HFF-Myc (cell line): ENCODE data around the gene SCRN2.

Source experiments
- DNase-seq: peaks from one replicate; pipeline ENCODE4 v3.0.0-alpha.2; 2011; ENCODE audit warnings: low read depth; ENCODE audit errors: extremely low read depth
- H3K4me3 ChIP-seq: replicated peaks from 2 replicates; pipeline ENCODE4 v1.5.1; 2011; ENCODE audit warnings: low read depth, mild to moderate bottlenecking, control low read depth, low read length
- TF ChIP-seq, protein P1 (sequence below): IDR thresholded peaks from 2 replicates; pipeline ENCODE4 v1.5.1; 2012; ENCODE audit warnings: mild to moderate bottlenecking, low read depth, low read length, control low read depth; ENCODE audit errors: missing control alignments

Gene SCRN2

DNA sequence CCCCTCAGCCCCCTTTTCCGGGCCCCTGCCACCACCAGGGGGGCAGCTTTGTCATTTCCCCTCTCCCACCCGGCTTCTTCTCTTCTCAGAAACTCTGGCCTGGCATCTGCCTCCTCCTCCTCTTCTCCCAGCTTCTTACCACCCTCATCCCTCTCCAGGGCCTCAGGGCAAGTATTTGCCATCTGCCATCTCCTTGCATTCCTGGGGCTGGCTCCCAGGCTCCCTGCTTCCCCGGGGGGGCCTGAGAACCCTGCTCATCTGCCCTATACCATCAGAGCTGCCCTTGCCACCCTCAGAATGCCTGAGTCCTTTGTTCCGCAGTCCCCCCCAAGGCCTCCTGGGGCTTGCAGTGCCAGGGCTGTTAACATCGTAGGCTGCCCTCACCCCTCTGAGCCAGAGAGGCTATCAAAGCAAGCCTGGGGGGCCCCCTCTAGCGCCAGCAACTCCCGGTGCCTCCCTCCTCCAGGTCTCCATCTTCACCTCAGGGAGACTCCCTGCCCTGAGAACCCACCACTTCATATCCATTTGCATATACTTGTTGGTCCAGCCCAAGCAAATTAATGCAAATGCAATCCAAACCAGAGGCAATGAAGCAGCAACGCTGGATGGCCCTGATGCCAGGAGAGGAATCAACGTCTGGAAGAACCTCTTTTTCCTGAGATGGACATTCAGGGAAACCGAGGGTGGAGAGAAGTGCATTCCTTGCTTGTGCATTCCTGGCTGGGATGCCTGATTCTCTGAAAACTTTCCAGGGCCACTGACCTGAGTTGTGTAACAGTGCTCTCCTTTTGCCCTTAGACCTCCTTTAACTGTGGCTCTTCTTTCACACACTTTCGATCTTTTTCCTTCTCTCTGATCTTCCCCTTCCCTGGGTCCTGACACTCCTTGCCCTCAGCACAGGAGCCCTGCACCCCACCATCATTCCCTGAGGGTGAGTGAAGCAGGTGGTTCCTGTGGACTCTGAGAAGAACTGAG, 34.2 kb upstream of the SCRN2 start:
- TF ChIP-seq, protein P1, sequence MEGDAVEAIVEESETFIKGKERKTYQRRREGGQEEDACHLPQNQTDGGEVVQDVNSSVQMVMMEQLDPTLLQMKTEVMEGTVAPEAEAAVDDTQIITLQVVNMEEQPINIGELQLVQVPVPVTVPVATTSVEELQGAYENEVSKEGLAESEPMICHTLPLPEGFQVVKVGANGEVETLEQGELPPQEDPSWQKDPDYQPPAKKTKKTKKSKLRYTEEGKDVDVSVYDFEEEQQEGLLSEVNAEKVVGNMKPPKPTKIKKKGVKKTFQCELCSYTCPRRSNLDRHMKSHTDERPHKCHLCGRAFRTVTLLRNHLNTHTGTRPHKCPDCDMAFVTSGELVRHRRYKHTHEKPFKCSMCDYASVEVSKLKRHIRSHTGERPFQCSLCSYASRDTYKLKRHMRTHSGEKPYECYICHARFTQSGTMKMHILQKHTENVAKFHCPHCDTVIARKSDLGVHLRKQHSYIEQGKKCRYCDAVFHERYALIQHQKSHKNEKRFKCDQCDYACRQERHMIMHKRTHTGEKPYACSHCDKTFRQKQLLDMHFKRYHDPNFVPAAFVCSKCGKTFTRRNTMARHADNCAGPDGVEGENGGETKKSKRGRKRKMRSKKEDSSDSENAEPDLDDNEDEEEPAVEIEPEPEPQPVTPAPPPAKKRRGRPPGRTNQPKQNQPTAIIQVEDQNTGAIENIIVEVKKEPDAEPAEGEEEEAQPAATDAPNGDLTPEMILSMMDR: no peak
- DNase-seq: no peak

DNA sequence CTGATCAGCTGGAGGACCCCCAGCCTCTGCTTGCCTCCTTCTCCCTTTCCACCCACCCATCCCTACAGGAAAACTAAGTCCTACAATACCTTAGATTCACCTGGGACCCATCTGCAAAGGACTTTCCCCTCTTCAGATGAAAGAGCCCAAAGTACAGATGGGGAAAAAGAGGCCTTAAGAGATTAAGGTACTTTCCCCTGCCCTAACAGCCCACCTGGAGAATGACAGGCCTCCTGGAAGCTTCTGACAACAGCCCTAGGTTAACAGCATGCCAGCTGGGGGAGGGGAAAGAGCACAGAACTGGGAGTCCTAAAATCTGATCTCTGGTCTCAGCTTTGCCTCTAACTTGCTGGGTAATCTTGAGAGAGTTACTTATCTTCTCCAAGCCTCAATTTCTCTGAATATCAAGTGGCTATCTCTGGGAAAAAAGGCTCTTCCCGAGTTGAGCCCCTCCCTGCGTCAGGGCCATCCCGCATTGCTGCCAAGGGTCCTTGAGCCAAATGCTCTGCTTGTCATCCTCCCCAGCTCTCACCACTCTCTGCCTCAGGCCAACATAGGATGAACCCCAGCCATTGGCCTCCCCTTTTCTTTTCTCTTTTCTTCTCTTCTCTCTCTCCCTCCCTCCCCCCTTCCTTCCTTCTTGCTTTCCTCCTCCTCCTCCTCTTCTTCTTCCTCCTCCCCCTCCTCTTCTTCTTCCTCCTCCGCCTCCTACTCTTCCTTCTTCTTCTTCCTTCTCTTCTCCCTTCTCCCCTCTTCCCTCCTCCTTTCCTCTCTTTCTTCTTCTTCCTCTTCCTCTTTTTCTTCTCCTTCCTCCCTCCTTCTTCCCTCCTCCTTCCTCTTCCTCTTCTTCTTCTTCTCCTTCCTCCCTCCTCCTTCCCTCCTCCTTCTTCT, 32.4 kb upstream of the SCRN2 start:
- TF ChIP-seq, protein P1: no peak
- H3K4me3 ChIP-seq: no peak overlapping the region
- DNase-seq: no peak

More for the DNA sequence above, 34.2 kb upstream of the SCRN2 start:
- no peak overlapping the region for H3K4me3 ChIP-seq

DNA sequence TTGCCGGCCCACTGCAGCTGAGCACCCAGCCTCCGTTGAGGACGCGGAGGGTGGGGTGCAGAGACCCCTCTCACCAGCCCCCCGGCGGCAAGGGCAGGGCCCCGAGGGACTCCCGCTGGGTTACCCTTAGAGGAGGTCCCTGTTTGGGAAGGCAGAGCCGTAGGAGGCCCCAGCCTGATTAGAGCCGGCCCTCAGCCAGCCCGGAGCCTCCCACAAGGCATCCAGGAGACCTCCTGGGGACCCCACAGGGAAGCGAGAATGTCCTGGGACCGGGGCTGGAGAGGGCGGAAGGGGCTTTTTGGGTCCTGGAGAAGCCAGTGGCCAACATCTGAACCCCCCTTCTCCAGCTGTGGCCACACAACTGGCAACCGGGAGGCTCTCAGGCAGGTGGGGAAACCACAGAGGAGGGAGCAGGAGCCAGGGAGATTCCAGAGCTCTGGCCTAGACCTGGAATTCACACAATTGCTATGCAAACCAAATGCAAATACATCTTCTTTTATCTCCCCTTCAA, 31.6 kb upstream of the SCRN2 start:
- no peak for DNase-seq
- TF ChIP-seq, protein P1: no peak
- no peak overlapping the region for H3K4me3 ChIP-seq

DNA sequence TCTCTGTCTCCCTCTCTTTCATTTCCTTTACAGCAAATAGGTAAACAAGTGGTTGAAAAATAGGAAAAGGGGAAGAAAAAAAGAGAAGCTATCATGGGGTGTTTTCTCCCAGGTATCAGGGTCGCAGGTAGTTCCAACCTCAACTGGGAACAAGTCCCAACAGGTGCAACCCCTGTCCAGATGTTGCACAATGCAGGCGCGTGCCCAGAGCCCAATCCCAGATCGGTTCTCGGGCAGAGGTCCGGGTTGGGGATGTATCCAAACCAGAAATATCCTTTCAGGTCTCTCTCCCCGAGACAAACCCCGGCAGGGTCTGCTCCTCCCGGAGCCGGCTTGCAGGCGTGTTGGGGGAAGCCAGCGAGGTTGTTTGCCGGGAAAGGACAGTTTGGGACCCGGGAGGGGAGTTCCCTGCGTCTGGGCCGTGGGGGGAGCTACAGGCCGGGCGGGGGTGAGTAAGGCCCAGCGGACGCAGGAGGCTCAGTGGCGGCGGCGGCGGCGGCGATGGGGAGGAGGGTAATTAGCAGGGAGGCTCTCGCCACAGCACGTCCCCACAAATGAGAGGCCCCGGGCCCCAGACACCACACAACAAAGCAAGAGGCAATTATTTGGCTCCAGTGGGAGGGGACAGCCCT, 31.1 kb upstream of the SCRN2 start:
- DNase-seq: no peak
- TF ChIP-seq, protein P1: no peak
- H3K4me3 ChIP-seq: no peak overlapping the region

DNA sequence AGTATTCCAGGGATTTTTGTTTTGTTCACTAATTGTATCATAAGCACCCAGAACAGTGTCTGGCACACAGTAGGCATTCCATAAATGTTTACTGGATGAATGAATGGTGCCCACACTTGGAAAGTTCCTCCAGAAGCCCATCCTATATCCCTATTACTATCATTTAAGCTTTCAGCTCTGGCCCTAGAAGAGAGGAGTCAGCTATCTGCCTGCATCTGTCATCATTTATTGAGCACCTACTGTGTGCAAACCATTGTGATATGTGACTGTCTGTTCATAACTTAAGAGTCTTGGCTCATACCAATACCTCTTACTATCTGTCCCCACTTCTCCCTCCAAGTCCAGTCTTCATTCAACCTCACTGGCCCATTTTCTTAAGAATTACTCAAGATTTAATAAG, 30.0 kb upstream of the SCRN2 start:
- H3K4me3 ChIP-seq: no peak overlapping the region
- TF ChIP-seq, protein P1: no peak
- DNase-seq: no peak

DNA sequence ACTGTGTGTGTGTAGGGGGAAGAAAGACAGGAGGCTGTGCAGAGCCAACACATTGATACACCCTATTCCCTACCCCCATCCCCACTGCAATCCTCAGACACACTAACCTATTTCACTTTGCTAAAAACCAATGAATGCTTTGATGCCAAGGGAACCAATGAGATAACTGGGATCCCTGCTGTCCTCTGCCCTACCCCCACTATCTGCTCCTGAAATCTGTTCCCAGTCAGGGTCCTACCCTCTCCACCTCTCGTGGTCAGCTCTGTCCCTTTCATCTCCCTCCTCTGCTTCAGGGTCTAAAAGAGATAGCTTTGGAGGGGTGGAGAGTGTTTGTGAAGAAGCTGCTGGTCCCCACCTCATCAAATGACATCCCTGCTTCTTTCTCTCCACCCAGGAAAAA, 29.0 kb upstream of the SCRN2 start:
- TF ChIP-seq, protein P1: no peak
- H3K4me3 ChIP-seq: no peak overlapping the region
- no peak for DNase-seq
